HepG2 (cell line): Measurements from ENCODE around the gene GLRA1. TPM values are rescaled to one million over a fixed set of nuclear protein-coding genes. Genes with fewer than 3 reads are reported as not detected.
A peak's percentile ranks its signal among the peaks of the same experiment; 100 is the strongest.

Experiments
- AHR ChIP-seq: IDR thresholded peaks from 2 replicates; pipeline ENCODE4 v1.6.1; 2018; ENCODE audit warnings: missing genetic modification reagents, missing compliant biosample characterization
- ARID2 ChIP-seq: sonication (generic); formaldehyde crosslinking; IDR thresholded peaks from 2 replicates; pipeline ENCODE4 v1.8.1; 2022; ENCODE audit warnings: mild to moderate bottlenecking, missing genetic modification reagents, borderline replicate concordance
- CC2D1A ChIP-seq: sonication (generic); formaldehyde crosslinking; IDR thresholded peaks from 2 replicates; pipeline ENCODE4 v1.8.1; 2023; ENCODE audit warnings: mild to moderate bottlenecking, missing genetic modification reagents
- CEBPB ChIP-seq: IDR thresholded peaks from 2 replicates; pipeline ENCODE4 v1.6.1; 2011; ENCODE audit warnings: low read depth, low read length, improper control_type of control experiment, borderline replicate concordance
- ETV6 ChIP-seq: sonication (generic); formaldehyde crosslinking; conservative IDR thresholded peaks from 2 replicates; pipeline ENCODE4 v1.4.0; 2020; ENCODE audit warnings: missing genetic modification reagents
- SALL2 ChIP-seq: sonication (generic); formaldehyde crosslinking; IDR thresholded peaks from 2 replicates; pipeline ENCODE4 v1.8.1; 2023; ENCODE audit warnings: mild to moderate bottlenecking, missing genetic modification reagents, inconsistent platforms
- SPEN ChIP-seq: sonication (generic); formaldehyde crosslinking; IDR thresholded peaks from 2 replicates; pipeline ENCODE4 v1.5.1; 2020; ENCODE audit warnings: low read depth, mild to moderate bottlenecking, missing genetic modification reagents
- SRSF4 ChIP-seq: fragments of 200-400 bp; formaldehyde crosslinking; IDR thresholded peaks from one replicate; pipeline ENCODE4 v1.6.1; 2018; ENCODE audit warnings: mild to moderate bottlenecking, low read depth, low read length, moderate library complexity; ENCODE audit not compliant: poor library complexity, severe bottlenecking
- TCF12 ChIP-seq, 2 experiments: fragments of 450-650 bp in 1 of 2; sonication (generic) in 1 of 2; formaldehyde crosslinking in 1 of 2; IDR thresholded peaks; 2 replicates each; pipeline versions ENCODE4 v1.6.1 to v1.8.0; 2017 to 2022; ENCODE audit warnings: antibody characterized with exemption in 1 of 2, mild to moderate bottlenecking in 1 of 2, missing genetic modification reagents in 1 of 2, moderate library complexity in 1 of 2
- ZNF264 ChIP-seq: sonication (generic); formaldehyde crosslinking; IDR thresholded peaks from 2 replicates; pipeline ENCODE4 v1.4.0; 2020; ENCODE audit warnings: missing genetic modification reagents
- ZNF274 ChIP-seq: sonication (generic); formaldehyde crosslinking; IDR thresholded peaks from 2 replicates; pipeline ENCODE4 v1.5.1; 2020; ENCODE audit warnings: mild to moderate bottlenecking, missing genetic modification reagents
- ZNF326 ChIP-seq: sonication (generic); formaldehyde crosslinking; IDR thresholded peaks from 2 replicates; pipeline ENCODE4 v1.4.0; 2020; ENCODE audit warnings: missing genetic modification reagents, borderline replicate concordance
- ZNF337 ChIP-seq: sonication (generic); formaldehyde crosslinking; IDR thresholded peaks from 2 replicates; pipeline ENCODE4 v1.5.1; 2020; ENCODE audit warnings: missing genetic modification reagents, low read depth, mild to moderate bottlenecking, borderline replicate concordance
- polyA plus RNA-seq, 8 experiments: library from polyadenylated mRNA; depleted of rRNA in 3 of 8; stranded (reverse) in 7 of 8; unstranded in 1 of 8; fragments of >200 nt; fragmentation: Illumina TruSeq in 4 of 8; extraction: Trizol in 4 of 8; gene quantifications; 2 replicates each; pipeline versions ENCODE4 v1.2.1 to v1.2.3, GENCODE V29; 2011 to 2016; ENCODE audit warnings: low read depth in 4 of 8, missing spikeins in 1 of 8, mixed read lengths in 1 of 8; ENCODE audit not compliant: insufficient read depth in 1 of 8
- total RNA-seq, 5 experiments: library from RNA; depleted of rRNA; stranded (reverse); fragments of >200 nt; fragmentation: Illumina TruSeq; extraction: Trizol; gene quantifications; 2 replicates each; pipeline ENCODE4 v1.2.3, GENCODE V29; 2016; ENCODE audit warnings: low read depth in 1 of 5
- TF ChIP-seq, protein P1 (sequence below): sonication (generic); formaldehyde crosslinking; IDR thresholded peaks from 2 replicates; pipeline ENCODE4 v1.4.0; 2020; ENCODE audit warnings: missing genetic modification reagents, borderline replicate concordance
- TF ChIP-seq, protein P2 (sequence below): sonication (generic); formaldehyde crosslinking; IDR thresholded peaks from 2 replicates; pipeline ENCODE4 v1.5.0; 2020; ENCODE audit warnings: mild to moderate bottlenecking, missing genetic modification reagents, borderline replicate concordance
- TF ChIP-seq, protein P3 (sequence below), 2 experiments: sonication (generic) in 1 of 2; formaldehyde crosslinking in 1 of 2; IDR thresholded peaks; 2 replicates each; pipeline versions ENCODE4 v1.4.0 to v1.6.1; 2016 to 2020; ENCODE audit warnings: borderline replicate concordance in 1 of 2, low read depth in 1 of 2, mild to moderate bottlenecking in 1 of 2, missing genetic modification reagents in 1 of 2

Gene GLRA1
- total and polyA plus RNA-seq, 2 of the 13 experiments (the other 11 are each of a cell fraction or from before 2014, with no cell fraction given): not detected

DNA sequence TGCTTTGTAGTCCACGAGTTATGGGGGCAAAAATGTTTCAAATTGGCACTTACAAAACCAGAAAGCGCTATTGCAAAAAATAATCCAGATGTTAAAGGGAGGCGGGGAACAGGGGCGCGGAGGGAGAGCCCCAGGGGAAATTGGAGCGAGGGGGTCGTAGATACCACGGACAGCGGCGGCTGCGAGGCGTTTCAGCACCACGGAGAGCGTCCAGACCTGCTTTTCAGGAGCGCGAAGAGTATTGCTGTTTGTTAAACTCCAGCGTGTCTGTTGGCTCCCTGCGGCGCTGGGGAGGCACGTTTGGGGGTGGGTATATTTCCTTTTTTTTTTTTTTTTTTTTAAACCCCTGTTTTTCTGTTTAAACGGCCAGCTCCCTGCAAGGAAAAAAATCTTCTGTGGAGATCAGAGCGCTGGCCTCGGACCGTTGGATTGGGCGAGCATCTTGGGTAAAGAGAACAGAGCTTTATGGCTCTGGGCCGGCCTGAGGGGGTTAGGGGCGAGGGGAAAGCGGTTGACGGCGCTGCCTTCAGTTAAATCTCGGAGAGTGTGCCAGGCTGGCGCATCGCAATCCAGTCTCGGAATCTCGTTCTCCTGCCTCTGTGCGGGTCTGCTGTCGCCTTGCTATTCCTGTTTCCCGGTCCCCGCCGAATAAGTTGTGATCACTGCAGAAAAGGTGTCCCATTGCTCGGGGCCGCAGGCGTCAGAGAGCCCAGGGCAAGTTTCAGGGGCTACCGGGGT lies at the start of gene GLRA1 (continued):
- TF ChIP-seq, protein P1, sequence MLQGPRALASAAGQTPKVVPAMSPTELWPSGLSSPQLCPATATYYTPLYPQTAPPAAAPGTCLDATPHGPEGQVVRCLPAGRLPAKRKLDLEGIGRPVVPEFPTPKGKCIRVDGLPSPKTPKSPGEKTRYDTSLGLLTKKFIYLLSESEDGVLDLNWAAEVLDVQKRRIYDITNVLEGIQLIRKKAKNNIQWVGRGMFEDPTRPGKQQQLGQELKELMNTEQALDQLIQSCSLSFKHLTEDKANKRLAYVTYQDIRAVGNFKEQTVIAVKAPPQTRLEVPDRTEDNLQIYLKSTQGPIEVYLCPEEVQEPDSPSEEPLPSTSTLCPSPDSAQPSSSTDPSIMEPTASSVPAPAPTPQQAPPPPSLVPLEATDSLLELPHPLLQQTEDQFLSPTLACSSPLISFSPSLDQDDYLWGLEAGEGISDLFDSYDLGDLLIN (CRISPR knock-in tag): peak; percentile 100; the same call in 1 of the 2 replicates
- TF ChIP-seq ARID2 (CRISPR knock-in tag) (0 out of 2 replicates have a peak, but pooled peaks have one; percentile 47), CC2D1A (CRISPR knock-in tag) (peak; percentile 91; the same call in 1 of the 2 replicates), TCF12 (IDR thresholded peaks at IDR 0.05) (no peak), TCF12 (CRISPR knock-in tag; IDR thresholded peaks at IDR 0.05) (peak; percentile 95), ZNF264 (peak; percentile 99), ZNF337 (CRISPR knock-in tag) (peak; percentile 99; the same call in 1 of the 2 replicates), ZNF274 (peak; percentile 99), AHR (CRISPR knock-in tag) (peak; percentile 100), SPEN (CRISPR knock-in tag) (peak; percentile 97), ZNF326 (CRISPR knock-in tag) (peak; percentile 98), SRSF4 (no peak), ETV6 (CRISPR knock-in tag) (peak; percentile 100), CEBPB (no peak), SALL2 (CRISPR knock-in tag) (peak; percentile 100)
- TF ChIP-seq, protein P2, sequence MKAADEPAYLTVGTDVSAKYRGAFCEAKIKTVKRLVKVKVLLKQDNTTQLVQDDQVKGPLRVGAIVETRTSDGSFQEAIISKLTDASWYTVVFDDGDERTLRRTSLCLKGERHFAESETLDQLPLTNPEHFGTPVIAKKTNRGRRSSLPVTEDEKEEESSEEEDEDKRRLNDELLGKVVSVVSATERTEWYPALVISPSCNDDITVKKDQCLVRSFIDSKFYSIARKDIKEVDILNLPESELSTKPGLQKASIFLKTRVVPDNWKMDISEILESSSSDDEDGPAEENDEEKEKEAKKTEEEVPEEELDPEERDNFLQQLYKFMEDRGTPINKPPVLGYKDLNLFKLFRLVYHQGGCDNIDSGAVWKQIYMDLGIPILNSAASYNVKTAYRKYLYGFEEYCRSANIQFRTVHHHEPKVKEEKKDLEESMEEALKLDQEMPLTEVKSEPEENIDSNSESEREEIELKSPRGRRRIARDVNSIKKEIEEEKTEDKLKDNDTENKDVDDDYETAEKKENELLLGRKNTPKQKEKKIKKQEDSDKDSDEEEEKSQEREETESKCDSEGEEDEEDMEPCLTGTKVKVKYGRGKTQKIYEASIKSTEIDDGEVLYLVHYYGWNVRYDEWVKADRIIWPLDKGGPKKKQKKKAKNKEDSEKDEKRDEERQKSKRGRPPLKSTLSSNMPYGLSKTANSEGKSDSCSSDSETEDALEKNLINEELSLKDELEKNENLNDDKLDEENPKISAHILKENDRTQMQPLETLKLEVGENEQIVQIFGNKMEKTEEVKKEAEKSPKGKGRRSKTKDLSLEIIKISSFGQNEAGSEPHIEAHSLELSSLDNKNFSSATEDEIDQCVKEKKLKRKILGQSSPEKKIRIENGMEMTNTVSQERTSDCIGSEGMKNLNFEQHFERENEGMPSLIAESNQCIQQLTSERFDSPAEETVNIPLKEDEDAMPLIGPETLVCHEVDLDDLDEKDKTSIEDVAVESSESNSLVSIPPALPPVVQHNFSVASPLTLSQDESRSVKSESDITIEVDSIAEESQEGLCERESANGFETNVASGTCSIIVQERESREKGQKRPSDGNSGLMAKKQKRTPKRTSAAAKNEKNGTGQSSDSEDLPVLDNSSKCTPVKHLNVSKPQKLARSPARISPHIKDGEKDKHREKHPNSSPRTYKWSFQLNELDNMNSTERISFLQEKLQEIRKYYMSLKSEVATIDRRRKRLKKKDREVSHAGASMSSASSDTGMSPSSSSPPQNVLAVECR (CRISPR knock-in tag): peak; percentile 81; the same call in 1 of the 2 replicates
- TF ChIP-seq, protein P3, sequence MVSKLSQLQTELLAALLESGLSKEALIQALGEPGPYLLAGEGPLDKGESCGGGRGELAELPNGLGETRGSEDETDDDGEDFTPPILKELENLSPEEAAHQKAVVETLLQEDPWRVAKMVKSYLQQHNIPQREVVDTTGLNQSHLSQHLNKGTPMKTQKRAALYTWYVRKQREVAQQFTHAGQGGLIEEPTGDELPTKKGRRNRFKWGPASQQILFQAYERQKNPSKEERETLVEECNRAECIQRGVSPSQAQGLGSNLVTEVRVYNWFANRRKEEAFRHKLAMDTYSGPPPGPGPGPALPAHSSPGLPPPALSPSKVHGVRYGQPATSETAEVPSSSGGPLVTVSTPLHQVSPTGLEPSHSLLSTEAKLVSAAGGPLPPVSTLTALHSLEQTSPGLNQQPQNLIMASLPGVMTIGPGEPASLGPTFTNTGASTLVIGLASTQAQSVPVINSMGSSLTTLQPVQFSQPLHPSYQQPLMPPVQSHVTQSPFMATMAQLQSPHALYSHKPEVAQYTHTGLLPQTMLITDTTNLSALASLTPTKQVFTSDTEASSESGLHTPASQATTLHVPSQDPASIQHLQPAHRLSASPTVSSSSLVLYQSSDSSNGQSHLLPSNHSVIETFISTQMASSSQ (IDR thresholded peaks at IDR 0.05; ENCODE audit: low read depth): no peak
- TF ChIP-seq, protein P3 (CRISPR knock-in tag; IDR thresholded peaks at IDR 0.05; ENCODE audit: borderline replicate concordance): peak; percentile 76
